A549 (cell line): ENCODE results near the gene IER5L.

ENCODE experiments used
- MAFK ChIP-seq: fragments of 450-650 bp; IDR thresholded peaks from 2 replicates; pipeline ENCODE4 v1.6.1; 2014; ENCODE audit not compliant: partially characterized antibody
- TF ChIP-seq, protein P1 (sequence below): fragments of >200 bp; sonication (Bioruptor Twin); formaldehyde crosslinking; IDR thresholded peaks from 3 replicates; pipeline ENCODE4 v1.5.1; 2016

DNA sequence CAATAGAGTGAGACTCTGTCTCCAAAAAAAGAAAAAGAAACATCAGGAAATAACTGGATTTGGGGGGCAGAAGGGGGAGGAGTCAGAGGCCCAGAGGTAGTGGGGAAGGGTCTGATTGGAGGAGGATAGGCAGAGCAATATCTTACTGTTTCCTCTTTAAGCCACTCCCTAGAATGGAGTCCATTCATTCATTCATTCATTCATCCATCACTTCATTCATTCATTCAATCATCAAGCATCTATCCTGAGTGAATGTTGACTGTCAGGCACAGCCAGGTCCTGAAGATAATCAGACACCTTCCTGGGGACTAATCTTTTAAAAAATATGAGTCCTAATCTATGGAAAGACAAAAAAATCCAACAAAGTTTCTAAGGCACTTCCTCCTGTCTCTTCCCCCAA is 12.9 kb downstream of the IER5L start:
- TF ChIP-seq, protein P1, sequence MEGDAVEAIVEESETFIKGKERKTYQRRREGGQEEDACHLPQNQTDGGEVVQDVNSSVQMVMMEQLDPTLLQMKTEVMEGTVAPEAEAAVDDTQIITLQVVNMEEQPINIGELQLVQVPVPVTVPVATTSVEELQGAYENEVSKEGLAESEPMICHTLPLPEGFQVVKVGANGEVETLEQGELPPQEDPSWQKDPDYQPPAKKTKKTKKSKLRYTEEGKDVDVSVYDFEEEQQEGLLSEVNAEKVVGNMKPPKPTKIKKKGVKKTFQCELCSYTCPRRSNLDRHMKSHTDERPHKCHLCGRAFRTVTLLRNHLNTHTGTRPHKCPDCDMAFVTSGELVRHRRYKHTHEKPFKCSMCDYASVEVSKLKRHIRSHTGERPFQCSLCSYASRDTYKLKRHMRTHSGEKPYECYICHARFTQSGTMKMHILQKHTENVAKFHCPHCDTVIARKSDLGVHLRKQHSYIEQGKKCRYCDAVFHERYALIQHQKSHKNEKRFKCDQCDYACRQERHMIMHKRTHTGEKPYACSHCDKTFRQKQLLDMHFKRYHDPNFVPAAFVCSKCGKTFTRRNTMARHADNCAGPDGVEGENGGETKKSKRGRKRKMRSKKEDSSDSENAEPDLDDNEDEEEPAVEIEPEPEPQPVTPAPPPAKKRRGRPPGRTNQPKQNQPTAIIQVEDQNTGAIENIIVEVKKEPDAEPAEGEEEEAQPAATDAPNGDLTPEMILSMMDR, result no peak
- TF ChIP-seq MAFK, result no peak
